ENCODE data around the gene RPL21. TPM values are rescaled to one million over a fixed set of nuclear protein-coding genes. Genes with fewer than 3 reads are reported as not detected.
"Not testable (repeated sequence)": the region's sequence is repeated elsewhere in the genome, so short reads cannot be mapped to it uniquely, and the experiment has no call there.

The RPL21 gene
- total RNA-seq, 1 donor from 2014 or later, result 1,835 TPM

DNA sequence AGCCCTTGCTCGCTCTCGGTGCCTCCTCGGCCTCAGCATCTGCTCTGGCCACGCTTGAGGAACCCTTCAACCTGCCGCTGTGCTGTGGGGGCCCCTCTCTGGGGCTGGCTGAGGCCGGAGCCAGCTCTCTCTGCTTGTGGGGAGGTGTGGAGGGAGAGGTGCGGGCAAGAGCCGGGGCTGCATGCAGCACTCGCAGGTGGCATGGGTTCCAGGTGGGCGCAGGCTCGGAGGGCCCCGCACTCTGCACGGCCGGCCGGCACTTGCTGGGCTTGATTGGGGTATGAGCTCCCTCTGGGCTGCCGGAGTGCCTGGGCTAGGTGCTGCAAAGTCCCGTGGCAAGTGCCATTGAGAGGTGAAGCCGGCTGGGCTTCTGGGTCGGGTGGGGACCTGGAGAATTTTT lies 31.7 kb upstream of the RPL21 start:
- Histone ChIP-seq H3K9me3 (ENCODE audit: control insufficient read depth in 3 of 3, low read length in 3 of 3) (no peaks in the 10 kb centered on the region), H3K4me3 (ENCODE audit: low read length in 3 of 3) (no peak overlapping the region), H3K36me3 (ENCODE audit: control insufficient read depth in 3 of 3, insufficient read depth in 3 of 3, low read length in 3 of 3) (no peaks in the 10 kb centered on the region), H3K4me1 (ENCODE audit: control insufficient read depth in 3 of 3, insufficient read depth in 3 of 3, low read length in 3 of 3) (no peaks in the 10 kb centered on the region), H3K27ac (ENCODE audit: low read depth, low read length) (no peak overlapping the region), H3K9ac (ENCODE audit: low read depth in 1 of 3, low read length in 3 of 3) (no peak overlapping the region), H3K27me3 (ENCODE audit: control insufficient read depth in 3 of 3, insufficient read depth in 3 of 3, low read length in 3 of 3) (no peaks in the 10 kb centered on the region)

DNA sequence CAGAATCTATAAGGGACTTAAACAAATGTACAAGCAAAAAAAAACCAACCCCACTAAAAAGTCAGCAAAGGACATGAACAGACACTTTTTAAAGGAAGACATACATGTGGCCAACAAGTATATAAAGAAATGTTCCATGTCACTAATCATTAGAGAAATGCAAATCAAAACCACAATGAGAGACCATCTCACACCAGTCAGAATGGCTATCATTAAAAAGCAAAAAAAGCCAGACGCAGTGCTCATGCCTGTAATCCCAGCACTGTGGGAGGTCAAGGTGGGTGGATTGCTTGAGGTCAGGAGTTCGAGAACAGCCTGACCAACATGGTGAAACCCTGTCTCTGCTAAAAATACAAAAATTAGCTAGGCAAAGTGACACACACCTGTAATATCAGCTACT lies 29.3 kb upstream of the RPL21 start:
- H3K27ac ChIP-seq (ENCODE audit: low read depth, low read length); H3K9ac ChIP-seq (ENCODE audit: low read depth in 1 of 3, low read length in 3 of 3): not testable (repeated sequence)

DNA sequence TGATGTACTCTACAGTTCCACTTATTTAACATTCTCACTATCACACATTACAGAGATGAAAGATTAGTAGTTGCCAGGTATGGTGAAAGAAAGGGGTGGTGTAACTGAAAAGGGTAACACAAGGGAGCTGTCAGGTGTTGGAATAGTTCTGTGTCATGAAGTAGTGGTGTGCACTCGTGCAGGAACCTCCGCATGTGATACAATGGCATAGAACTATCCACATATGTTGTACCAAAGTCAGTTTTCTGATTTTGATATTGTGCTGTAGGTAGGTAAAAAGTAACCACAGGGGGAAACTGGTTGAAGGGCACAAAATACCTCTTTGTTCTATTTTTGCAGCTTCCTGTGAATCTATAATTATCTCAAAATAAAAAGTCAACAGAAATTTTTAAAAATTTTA lies 24.4 kb upstream of the RPL21 start:
- H3K9ac ChIP-seq (ENCODE audit: low read depth in 1 of 3, low read length in 3 of 3), result no peak overlapping the region
- H3K27ac ChIP-seq (ENCODE audit: low read depth, low read length), result no peak overlapping the region
- H3K36me3 ChIP-seq (ENCODE audit: control insufficient read depth in 3 of 3, insufficient read depth in 3 of 3, low read length in 3 of 3), result no peaks in the 10 kb centered on the region
- H3K4me3 ChIP-seq (ENCODE audit: low read length in 3 of 3), result no peak overlapping the region
- no peaks in the 10 kb centered on the region for H3K9me3 ChIP-seq (ENCODE audit: control insufficient read depth in 3 of 3, low read length in 3 of 3)
- no peaks in the 10 kb centered on the region for H3K4me1 ChIP-seq (ENCODE audit: control insufficient read depth in 3 of 3, insufficient read depth in 3 of 3, low read length in 3 of 3)
- H3K27me3 ChIP-seq (ENCODE audit: control insufficient read depth in 3 of 3, insufficient read depth in 3 of 3, low read length in 3 of 3), result no peaks in the 10 kb centered on the region

More for the DNA sequence above, 29.3 kb upstream of the RPL21 start:
- not testable (repeated sequence) for H3K4me1 ChIP-seq (ENCODE audit: control insufficient read depth in 3 of 3, insufficient read depth in 3 of 3, low read length in 3 of 3); H3K36me3 ChIP-seq (ENCODE audit: control insufficient read depth in 3 of 3, insufficient read depth in 3 of 3, low read length in 3 of 3); H3K27me3 ChIP-seq (ENCODE audit: control insufficient read depth in 3 of 3, insufficient read depth in 3 of 3, low read length in 3 of 3); H3K9me3 ChIP-seq (ENCODE audit: control insufficient read depth in 3 of 3, low read length in 3 of 3); H3K4me3 ChIP-seq (ENCODE audit: low read length in 3 of 3)

DNA sequence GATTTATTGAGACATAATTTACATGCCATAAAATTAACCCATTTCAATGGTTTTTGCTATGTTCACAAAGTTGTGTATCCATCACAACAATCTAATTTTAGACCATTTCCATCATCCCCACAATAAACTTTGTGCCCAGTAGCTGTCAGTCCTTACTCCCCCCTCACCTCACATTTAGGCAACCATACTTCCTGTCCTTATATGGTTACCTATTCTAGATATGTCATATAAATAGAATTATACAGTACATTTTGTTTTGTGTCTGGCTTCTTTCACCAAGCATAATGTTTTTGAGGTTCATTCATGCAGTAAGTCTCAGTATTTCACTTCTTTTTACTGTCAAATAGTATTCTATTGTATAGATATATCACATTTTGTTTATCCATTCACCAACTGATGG lies 23.2 kb upstream of the RPL21 start:
- Histone ChIP-seq H3K36me3 (ENCODE audit: control insufficient read depth in 3 of 3, insufficient read depth in 3 of 3, low read length in 3 of 3) (no peaks in the 10 kb centered on the region), H3K27ac (ENCODE audit: low read depth, low read length) (no peak overlapping the region), H3K27me3 (ENCODE audit: control insufficient read depth in 3 of 3, insufficient read depth in 3 of 3, low read length in 3 of 3) (no peaks in the 10 kb centered on the region), H3K4me1 (ENCODE audit: control insufficient read depth in 3 of 3, insufficient read depth in 3 of 3, low read length in 3 of 3) (no peaks in the 10 kb centered on the region), H3K9me3 (ENCODE audit: control insufficient read depth in 3 of 3, low read length in 3 of 3) (no peaks in the 10 kb centered on the region), H3K4me3 (ENCODE audit: low read length in 3 of 3) (no peak overlapping the region), H3K9ac (ENCODE audit: low read depth in 1 of 3, low read length in 3 of 3) (no peak overlapping the region)

DNA sequence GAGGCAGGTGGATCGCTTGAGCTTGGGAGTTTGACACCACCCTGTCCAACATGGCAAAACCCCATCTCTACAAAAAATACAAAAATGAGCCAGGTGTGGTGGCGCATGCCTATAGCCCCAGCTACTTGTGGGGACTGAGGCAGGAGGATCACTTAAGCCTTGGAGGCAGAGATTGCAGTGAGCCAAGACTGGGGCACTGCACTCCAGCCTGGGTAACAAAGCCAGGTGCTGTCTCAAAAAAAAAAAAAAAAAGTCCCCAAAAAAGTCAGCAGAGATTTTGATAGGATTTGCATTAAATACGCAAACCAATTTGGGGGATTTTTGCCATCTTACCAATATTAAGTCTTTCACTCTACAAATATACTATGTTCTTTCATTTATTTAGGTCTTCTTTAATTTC lies 21.7 kb upstream of the RPL21 start:
- Histone ChIP-seq H3K9ac (ENCODE audit: low read depth in 1 of 3, low read length in 3 of 3) (no peak overlapping the region), H3K36me3 (ENCODE audit: control insufficient read depth in 3 of 3, insufficient read depth in 3 of 3, low read length in 3 of 3) (no peaks in the 10 kb centered on the region), H3K9me3 (ENCODE audit: control insufficient read depth in 3 of 3, low read length in 3 of 3) (no peaks in the 10 kb centered on the region), H3K4me1 (ENCODE audit: control insufficient read depth in 3 of 3, insufficient read depth in 3 of 3, low read length in 3 of 3) (no peaks in the 10 kb centered on the region), H3K27ac (ENCODE audit: low read depth, low read length) (no peak overlapping the region), H3K4me3 (ENCODE audit: low read length in 3 of 3) (no peak overlapping the region), H3K27me3 (ENCODE audit: control insufficient read depth in 3 of 3, insufficient read depth in 3 of 3, low read length in 3 of 3) (no peaks in the 10 kb centered on the region)

DNA sequence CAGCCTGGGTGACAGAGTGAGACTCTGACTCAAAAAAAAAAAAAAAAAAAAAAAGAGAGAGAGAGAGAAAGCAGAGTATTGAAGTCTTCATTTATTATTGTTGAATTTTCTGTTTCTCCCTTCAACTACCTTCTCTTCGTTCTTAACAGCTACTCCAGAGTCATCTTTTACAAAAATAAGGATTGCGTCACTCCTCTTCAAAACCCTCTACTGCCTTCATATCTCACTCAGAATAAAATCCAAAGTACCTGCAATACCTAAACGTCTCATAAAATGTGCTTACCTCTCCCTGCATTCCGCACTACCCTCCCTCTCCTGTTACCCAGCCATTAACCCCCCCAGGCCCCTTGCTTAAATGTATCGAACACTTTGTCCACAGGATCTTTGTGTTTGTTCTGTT lies 17.4 kb upstream of the RPL21 start:
- Histone ChIP-seq H3K4me1 (ENCODE audit: control insufficient read depth in 3 of 3, insufficient read depth in 3 of 3, low read length in 3 of 3) (no peaks in the 10 kb centered on the region), H3K9me3 (ENCODE audit: control insufficient read depth in 3 of 3, low read length in 3 of 3) (no peaks in the 10 kb centered on the region), H3K9ac (ENCODE audit: low read depth in 1 of 3, low read length in 3 of 3) (no peak overlapping the region), H3K4me3 (ENCODE audit: low read length in 3 of 3) (no peak overlapping the region), H3K36me3 (ENCODE audit: control insufficient read depth in 3 of 3, insufficient read depth in 3 of 3, low read length in 3 of 3) (no peaks in the 10 kb centered on the region), H3K27me3 (ENCODE audit: control insufficient read depth in 3 of 3, insufficient read depth in 3 of 3, low read length in 3 of 3) (no peaks in the 10 kb centered on the region), H3K27ac (ENCODE audit: low read depth, low read length) (no peak overlapping the region)

DNA sequence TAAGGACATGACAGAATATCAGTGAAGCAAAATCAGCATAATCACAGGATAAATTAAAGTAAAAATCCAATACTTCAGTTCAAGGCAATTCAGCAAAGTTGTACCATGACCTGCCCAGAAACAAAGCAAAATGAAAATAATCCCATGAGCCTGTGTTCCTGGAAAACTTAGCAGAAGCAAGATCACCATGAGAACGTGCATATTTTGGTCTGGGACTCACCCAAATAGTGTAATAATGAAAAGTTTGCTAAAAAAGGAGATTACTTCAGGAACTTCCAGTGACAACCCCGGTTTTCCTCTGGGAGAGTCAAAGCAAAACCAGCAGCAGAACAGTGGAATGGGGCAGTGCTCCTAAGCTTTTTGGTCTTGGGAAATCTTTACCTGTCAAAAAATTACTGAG lies 14.9 kb upstream of the RPL21 start:
- Histone ChIP-seq H3K27me3 (ENCODE audit: control insufficient read depth in 3 of 3, insufficient read depth in 3 of 3, low read length in 3 of 3) (no peaks in the 10 kb centered on the region), H3K4me1 (ENCODE audit: control insufficient read depth in 3 of 3, insufficient read depth in 3 of 3, low read length in 3 of 3) (no peaks in the 10 kb centered on the region), H3K9me3 (ENCODE audit: control insufficient read depth in 3 of 3, low read length in 3 of 3) (no peaks in the 10 kb centered on the region), H3K27ac (ENCODE audit: low read depth, low read length) (no peak overlapping the region), H3K9ac (ENCODE audit: low read depth in 1 of 3, low read length in 3 of 3) (no peak overlapping the region), H3K36me3 (ENCODE audit: control insufficient read depth in 3 of 3, insufficient read depth in 3 of 3, low read length in 3 of 3) (no peaks in the 10 kb centered on the region), H3K4me3 (ENCODE audit: low read length in 3 of 3) (no peak overlapping the region)

DNA sequence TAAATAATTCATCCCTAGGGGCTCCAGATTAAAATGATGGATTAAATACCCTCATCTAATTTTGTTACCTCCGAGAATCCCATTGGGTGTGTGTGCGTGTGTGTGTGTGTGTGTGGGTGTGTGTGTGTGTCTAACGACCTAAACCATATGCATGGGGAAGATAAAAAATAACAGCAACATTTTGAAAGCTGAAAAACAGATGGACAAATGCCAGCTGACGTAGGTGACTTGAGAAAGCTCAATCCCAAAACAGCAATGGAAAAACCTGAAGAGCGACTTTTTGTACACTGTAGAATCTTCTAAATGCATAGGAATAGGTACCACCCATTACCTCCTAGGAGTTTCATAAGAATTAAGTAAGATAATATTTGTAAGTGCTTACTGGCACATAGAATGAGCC lies 8.7 kb upstream of the RPL21 start:
- Histone ChIP-seq H3K27me3 (ENCODE audit: control insufficient read depth in 3 of 3, insufficient read depth in 3 of 3, low read length in 3 of 3) (no peaks in the 10 kb centered on the region), H3K9ac (ENCODE audit: low read depth in 1 of 3, low read length in 3 of 3) (no peak overlapping the region), H3K36me3 (ENCODE audit: control insufficient read depth in 3 of 3, insufficient read depth in 3 of 3, low read length in 3 of 3) (no peaks in the 10 kb centered on the region), H3K4me3 (ENCODE audit: low read length in 3 of 3) (no peak overlapping the region), H3K4me1 (ENCODE audit: control insufficient read depth in 3 of 3, insufficient read depth in 3 of 3, low read length in 3 of 3) (no peaks in the 10 kb centered on the region), H3K9me3 (ENCODE audit: control insufficient read depth in 3 of 3, low read length in 3 of 3) (no peaks in the 10 kb centered on the region), H3K27ac (ENCODE audit: low read depth, low read length) (no peak overlapping the region)

DNA sequence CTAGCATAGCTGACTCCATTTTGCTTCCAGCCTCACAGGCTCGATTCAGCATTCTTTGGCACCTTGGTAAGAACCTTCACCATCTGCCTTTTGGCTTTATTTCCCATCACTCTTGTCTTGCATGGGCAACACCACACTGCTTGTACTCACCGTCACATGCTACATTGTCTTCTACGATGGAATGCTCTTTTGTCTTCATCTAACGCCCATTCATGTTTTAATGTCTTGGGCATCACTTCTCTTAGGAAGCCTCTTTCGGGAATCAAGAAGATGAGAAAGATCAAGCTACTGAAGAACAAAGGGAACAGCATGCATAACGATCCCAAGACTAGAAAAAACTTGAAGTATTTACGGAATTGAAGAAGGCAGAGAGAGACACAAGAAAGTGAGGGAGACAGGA lies 5.7 kb upstream of the RPL21 start:
- H3K36me3 ChIP-seq (ENCODE audit: control insufficient read depth in 3 of 3, insufficient read depth in 3 of 3, low read length in 3 of 3), result no peaks in the 10 kb centered on the region
- H3K27me3 ChIP-seq (ENCODE audit: control insufficient read depth in 3 of 3, insufficient read depth in 3 of 3, low read length in 3 of 3), result no peaks in the 10 kb centered on the region
- no peaks in the 10 kb centered on the region for H3K9me3 ChIP-seq (ENCODE audit: control insufficient read depth in 3 of 3, low read length in 3 of 3)
- H3K9ac ChIP-seq (ENCODE audit: low read depth in 1 of 3, low read length in 3 of 3), result no peak overlapping the region
- H3K4me3 ChIP-seq (ENCODE audit: low read length in 3 of 3), result no peak overlapping the region
- H3K4me1 ChIP-seq (ENCODE audit: control insufficient read depth in 3 of 3, insufficient read depth in 3 of 3, low read length in 3 of 3), result peaks cover 0 to 9% (median 0%) of the 10 kb centered on the region in 3 donors
- H3K27ac ChIP-seq (ENCODE audit: low read depth, low read length), result no peak overlapping the region

DNA sequence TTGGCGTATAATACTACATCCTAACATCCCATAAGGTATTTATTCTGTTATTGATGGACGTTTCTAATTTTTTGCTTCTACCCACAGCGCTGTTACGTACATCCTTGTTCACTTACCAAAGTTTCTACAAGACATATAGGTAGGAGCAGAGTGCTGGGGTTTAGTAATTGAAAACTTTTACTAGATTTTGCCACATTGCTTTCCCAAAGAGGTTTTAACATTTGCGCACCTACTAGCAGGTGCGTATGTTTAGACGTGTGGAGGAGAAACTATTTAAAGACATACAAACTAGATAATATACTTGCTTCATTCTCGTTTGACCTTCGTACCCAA lies 559 bp upstream of the RPL21 start:
- H3K9me3 ChIP-seq (ENCODE audit: control insufficient read depth in 3 of 3, low read length in 3 of 3), result no peaks in the 10 kb centered on the region
- peaks cover 16 to 28% (median 19%) of the 10 kb centered on the region in 3 donors for H3K4me1 ChIP-seq (ENCODE audit: control insufficient read depth in 3 of 3, insufficient read depth in 3 of 3, low read length in 3 of 3)
- no peaks in the 10 kb centered on the region for H3K27me3 ChIP-seq (ENCODE audit: control insufficient read depth in 3 of 3, insufficient read depth in 3 of 3, low read length in 3 of 3)
- peak overlapping the region; percentile 94 to 97 (median 95) for H3K4me3 ChIP-seq (ENCODE audit: low read length in 3 of 3)
- peaks cover 4 to 12% (median 11%) of the 10 kb centered on the region in 3 donors for H3K36me3 ChIP-seq (ENCODE audit: control insufficient read depth in 3 of 3, insufficient read depth in 3 of 3, low read length in 3 of 3)
- H3K9ac ChIP-seq (ENCODE audit: low read depth in 1 of 3, low read length in 3 of 3), result peak overlapping the region; percentile 98 to 99 (median 99)
- peak overlapping the region; percentile 96 for H3K27ac ChIP-seq (ENCODE audit: low read depth, low read length)

DNA sequence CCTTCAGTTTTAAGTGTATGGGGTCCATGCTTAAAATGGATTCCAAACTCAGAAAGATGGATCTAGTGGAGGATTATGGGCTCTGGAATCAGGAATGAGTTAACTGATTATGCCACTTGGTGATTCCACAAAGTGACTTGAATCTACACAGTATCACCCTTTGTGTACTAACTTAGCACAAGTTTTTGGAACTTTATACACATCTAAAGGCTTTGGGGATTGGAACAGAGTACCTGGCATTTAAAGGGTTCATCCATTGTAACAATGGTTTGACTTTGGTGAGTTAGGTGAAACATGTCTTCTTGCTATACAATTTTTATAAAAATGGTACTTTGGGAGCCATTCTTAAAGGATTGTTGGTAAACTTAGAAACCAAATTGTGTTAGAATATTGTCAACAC lies 1.1 kb downstream of the RPL21 start:
- no peaks in the 10 kb centered on the region for H3K9me3 ChIP-seq (ENCODE audit: control insufficient read depth in 3 of 3, low read length in 3 of 3)
- peak overlapping the region; percentile 98 to 99 (median 99) for H3K9ac ChIP-seq (ENCODE audit: low read depth in 1 of 3, low read length in 3 of 3)
- no peaks in the 10 kb centered on the region for H3K27me3 ChIP-seq (ENCODE audit: control insufficient read depth in 3 of 3, insufficient read depth in 3 of 3, low read length in 3 of 3)
- H3K4me3 ChIP-seq (ENCODE audit: low read length in 3 of 3), result peak overlapping the region; percentile 94 to 97 (median 95)
- H3K36me3 ChIP-seq (ENCODE audit: control insufficient read depth in 3 of 3, insufficient read depth in 3 of 3, low read length in 3 of 3), result peaks cover 11 to 21% (median 16%) of the 10 kb centered on the region in 3 donors
- peak overlapping the region; percentile 96 for H3K27ac ChIP-seq (ENCODE audit: low read depth, low read length)
- H3K4me1 ChIP-seq (ENCODE audit: control insufficient read depth in 3 of 3, insufficient read depth in 3 of 3, low read length in 3 of 3), result peaks cover 16 to 28% (median 19%) of the 10 kb centered on the region in 3 donors
